ENCODE data around the gene DLST. TPM values are rescaled to one million over a fixed set of nuclear protein-coding genes. Genes with fewer than 3 reads are reported as not detected.

The DLST gene
- total and polyA plus RNA-seq, 2 of the 4 experiments (the other 2 are of a cell fraction) = 58.6 to 119 TPM

GRCh38 chr14:74927225-74927624 is 45.5 kb downstream of the DLST start:
- dilution Hi-C loops (cut with HindIII; ENCODE audit: low sequenced_read_pairs, unreplicated experiment) = no loop called here
- Histone ChIP-seq H2BK20ac (ENCODE audit: low read depth, low read length) (no peak overlapping the region), H3K27ac (ENCODE audit: insufficient read depth, low read length) (no peak overlapping the region), H3K23ac (ENCODE audit: low read depth, low read length) (no peak overlapping the region; the same call in 1 of the 2 replicates), H3K4me1 (ENCODE audit: control insufficient read depth, insufficient read depth, low read length) (no peaks in the 10 kb centered on the region), H3K4me2 (ENCODE audit: low read depth, low read length) (no peak overlapping the region), H2BK120ac (ENCODE audit: low read depth, low read length) (no peak overlapping the region), H2AK9ac (replicated peaks; ENCODE audit: low read depth, low read length, poor library complexity) (no peak overlapping the region), H3K4me3 (ENCODE audit: insufficient read depth, low read depth, low read length) (no peak overlapping the region), H3K56ac (ENCODE audit: extremely low read depth, insufficient read depth, low read length) (no peak overlapping the region), H3K9me3 (ENCODE audit: control insufficient read depth, insufficient read depth, low read length) (no peaks in the 10 kb centered on the region), H3K9ac (ENCODE audit: low read depth, low read length) (no peak overlapping the region), H4K5ac (ENCODE audit: low read depth, low read length) (no peak overlapping the region), H3K27me3 (ENCODE audit: control insufficient read depth, insufficient read depth, low read length) (peaks cover 4% of the 10 kb centered on the region), H3K18ac (ENCODE audit: low read depth, low read length) (no peak overlapping the region), H4K91ac (ENCODE audit: insufficient read depth, low read depth, low read length) (no peak overlapping the region), H3K9me1 (ENCODE audit: insufficient read depth, low read length) (0 out of 2 replicates have a peak, but pooled peaks cover under 1% of the 10 kb centered on the region), H4K20me1 (ENCODE audit: insufficient read depth, low read length) (no peaks in the 10 kb centered on the region), H3K4ac (ENCODE audit: low read depth, low read length) (no peak overlapping the region), H2BK15ac (ENCODE audit: low read depth, low read length) (no peak overlapping the region), H2AK5ac (ENCODE audit: low read depth, low read length) (no peak overlapping the region), H2AFZ (replicated peaks; ENCODE audit: low read length, poor library complexity) (no peak overlapping the region), H2BK5ac (ENCODE audit: low read depth, low read length, poor library complexity, severe bottlenecking) (no peak overlapping the region), H3K14ac (replicated peaks; ENCODE audit: low read depth, low read length) (no peak overlapping the region), H3K36me3 (ENCODE audit: control insufficient read depth, insufficient read depth, low read length) (no peaks in the 10 kb centered on the region), H4K8ac (ENCODE audit: low read depth in 2 of 2, low read length in 2 of 2) (no peak overlapping the region), H3K79me1 (ENCODE audit: low read depth in 1 of 2, low read length in 2 of 2) (no peaks in the 10 kb centered on the region)
- 100% methylated on average over 1 of the region's 6 CpGs; no CpG with 5 or more reads in 1 of the 2 experiments for WGBS, 2 experiments (ENCODE audit: extremely low coverage in 2 of 2, insufficient read length in 1 of 2)
- no TSS peak for BruUV-seq (replicated peaks)
- ChIA-PET POLR2A (ENCODE audit: unreplicated experiment) (no interaction called here), CTCF (no interaction called here)
- no peak for TF ChIP-seq CEBPB (IDR thresholded peaks at IDR 0.05; ENCODE audit: low read depth, low read length)
- no peak for TF ChIP-seq CTCF (conservative IDR thresholded peaks at IDR 0.05; ENCODE audit: low read depth, low read length)
- TF ChIP-seq MAFK (IDR thresholded peaks at IDR 0.05; ENCODE audit: low read depth, low read length) = no peak
- no peak for TF ChIP-seq USF2 (IDR thresholded peaks at IDR 0.05; ENCODE audit: low read depth, low read length)
- TF ChIP-seq RAD21 (IDR thresholded peaks at IDR 0.05; ENCODE audit: low read length) = no peak
- TF ChIP-seq MAZ (IDR thresholded peaks at IDR 0.05; ENCODE audit: borderline replicate concordance, low read depth, low read length) = no peak
- no peak for TF ChIP-seq NFE2L2 (IDR thresholded peaks at IDR 0.05; ENCODE audit: low read depth, low read length)
- TF ChIP-seq POLR2A (IDR thresholded peaks at IDR 0.05; ENCODE audit: low read depth, low read length) = no peak
- TF ChIP-seq SMC3 (IDR thresholded peaks at IDR 0.05; ENCODE audit: low read depth, low read length) = no peak
- no peak for TF ChIP-seq CHD1 (IDR thresholded peaks at IDR 0.05; ENCODE audit: low read depth, low read length)
- no peak for TF ChIP-seq ELK1 (IDR thresholded peaks at IDR 0.05; ENCODE audit: borderline replicate concordance, low read depth, low read length)
- TF ChIP-seq FOS (IDR thresholded peaks at IDR 0.05; ENCODE audit: low read depth, low read length) = no peak
- no peak for TF ChIP-seq BHLHE40 (IDR thresholded peaks at IDR 0.05; ENCODE audit: low read depth, low read length)
- TF ChIP-seq RFX5 (IDR thresholded peaks at IDR 0.05; ENCODE audit: low read depth, low read length) = no peak
- no peak for TF ChIP-seq RCOR1 (IDR thresholded peaks at IDR 0.05; ENCODE audit: insufficient replicate concordance, low read length)
- TF ChIP-seq MXI1 (IDR thresholded peaks at IDR 0.05; ENCODE audit: borderline replicate concordance, low read depth, low read length) = no peak
- ATAC-seq (ENCODE audit: low read depth) (no peak), DNase-seq (no peak)
- in situ Hi-C loops (cut with MboI; ENCODE audit: low sequenced_read_pairs) = no loop called here
- intact Hi-C loops (cut with micrococcal nuclease) = no loop called here

Measured in IMR-90 (cell line).